GM12878 (cell line): ENCODE results near the gene FNDC8. TPM values are rescaled to one million over a fixed set of nuclear protein-coding genes. Genes with fewer than 3 reads are reported as not detected.
A peak's percentile ranks its signal among the peaks of the same experiment; 100 is the strongest.

ENCODE experiments used
- ATAC-seq: fragments of 200-7000 bp; cut with Tn5 transposase; 3 replicates; pipeline ENCODE4 v1.9.1; 2020; ENCODE audit warnings: mild to moderate bottlenecking, moderate library complexity
- BruUV-seq: library from RNA; stranded (reverse); fragments of 400-500 nt; replicated peaks from 2 replicates; lab custom pipeline; 2021; lab: Mats Ljungman, UMichigan
- CTCF ChIA-PET: fragments of 300-600 bp; sonication (Branson Sonifier 250); formaldehyde crosslinking; extraction: SDS; loops from one replicate; lab custom pipeline; 2021; ENCODE audit warnings: inconsistent platforms; lab: Yijun Ruan, JAX
- POLR2A ChIA-PET: fragments of 350-600 bp; formaldehyde crosslinking; extraction: SDS; loops from one replicate; lab custom pipeline; 2021; ENCODE audit warnings: inconsistent platforms; lab: Charles Lee
- RAD21 ChIA-PET: fragments of 300-600 bp; sonication (Branson Sonifier 250); formaldehyde crosslinking; loops from one replicate; lab custom pipeline; 2023; ENCODE audit warnings: antibody characterized with exemption; ENCODE audit not compliant: unreplicated experiment; lab: Charles Lee
- SMC1A ChIA-PET: fragments of 300-600 bp; sonication (Branson Sonifier 250); formaldehyde crosslinking; loops from one replicate; lab custom pipeline; 2023; ENCODE audit not compliant: unreplicated experiment, uncharacterized antibody; lab: Charles Lee
- DNase-seq: peaks from one replicate; pipeline ENCODE4 v3.0.0-alpha.2; 2011; ENCODE audit warnings: low read depth, low spot score
- FAIRE-seq: peaks from 3 replicates; lab custom pipeline; 2011; peaks lifted over from hg19 to GRCh38; lab: Jason Lieb, UNC
- H2AFZ ChIP-seq: 2 replicates; pipeline ENCODE4 v1.6.0; 2011; ENCODE audit warnings: low read depth, low read length, control low read depth; ENCODE audit not compliant: control insufficient read depth
- H3K27ac ChIP-seq: 2 replicates; pipeline ENCODE4 v1.5.1; 2011; ENCODE audit warnings: control low read depth; ENCODE audit not compliant: control insufficient read depth, insufficient read depth
- H3K27me3 ChIP-seq, 2 experiments: replicated peaks in 1 of 2; 2 replicates each; pipeline versions ENCODE4 v1.6.0 to v1.6.1; 2011; ENCODE audit warnings: low read length in 1 of 2; ENCODE audit not compliant: control insufficient read depth in 2 of 2, insufficient read depth in 2 of 2
- H3K36me3 ChIP-seq, 2 experiments: 2 replicates each; pipeline ENCODE4 v1.5.1; 2011; ENCODE audit warnings: low read length in 1 of 2; ENCODE audit not compliant: control insufficient read depth in 2 of 2, insufficient read depth in 2 of 2
- H3K4me1 ChIP-seq: 2 replicates; pipeline ENCODE4 v1.6.1; 2011; ENCODE audit warnings: mild to moderate bottlenecking, low read length, moderate library complexity, mixed read lengths; ENCODE audit not compliant: control insufficient read depth, insufficient read depth
- H3K4me2 ChIP-seq: 2 replicates; pipeline ENCODE4 v1.6.0; 2011; ENCODE audit warnings: control low read depth; ENCODE audit not compliant: control insufficient read depth, insufficient read depth
- H3K4me3 ChIP-seq: fragments of 200-600 bp; sonication (generic); 2 replicates; pipeline ENCODE4 v1.5.1; 2016
- H3K79me2 ChIP-seq: 2 replicates; pipeline ENCODE4 v1.6.0; 2011; ENCODE audit warnings: low read length; ENCODE audit not compliant: control insufficient read depth, insufficient read depth
- H3K9ac ChIP-seq: 2 replicates; pipeline ENCODE4 v1.8.0; 2011; ENCODE audit warnings: low read length, control low read depth, mixed read lengths; ENCODE audit not compliant: control insufficient read depth, insufficient read depth
- H3K9me3 ChIP-seq: replicated peaks from 3 replicates; pipeline ENCODE4 v1.5.1; 2011; ENCODE audit warnings: mild to moderate bottlenecking, low read length; ENCODE audit not compliant: control insufficient read depth, insufficient read depth
- H4K20me1 ChIP-seq: 2 replicates; pipeline ENCODE4 v1.6.0; 2011; ENCODE audit not compliant: control insufficient read depth, insufficient read depth
- BHLHE40 ChIP-seq, 2 experiments: fragments of 450-650 bp in 1 of 2; IDR thresholded peaks; 2 replicates each; pipeline ENCODE4 v1.6.1; 2011 to 2017; ENCODE audit warnings: low read depth in 2 of 2, borderline replicate concordance in 1 of 2, improper control_type of control experiment in 1 of 2, low read length in 1 of 2, mild to moderate bottlenecking in 1 of 2
- CUX1 ChIP-seq: IDR thresholded peaks from 2 replicates; pipeline ENCODE4 v1.6.1; 2012; ENCODE audit warnings: improper control_type of control experiment, low read depth, low read length; ENCODE audit not compliant: insufficient replicate concordance
- FOXM1 ChIP-seq: IDR thresholded peaks from 2 replicates; pipeline ENCODE4 v1.6.1; 2012; ENCODE audit warnings: low read depth, mild to moderate bottlenecking, inconsistent platforms, low read length, moderate library complexity
- HCFC1 ChIP-seq: fragments of 150-350 bp; IDR thresholded peaks from 2 replicates; pipeline ENCODE4 v1.6.1; 2014; ENCODE audit warnings: low read length
- HDAC6 ChIP-seq: fragments of 200-600 bp; sonication (generic); IDR thresholded peaks from one replicate; pipeline ENCODE4 v1.8.0; 2017; ENCODE audit warnings: antibody characterized with exemption; ENCODE audit not compliant: unreplicated experiment
- MEF2A ChIP-seq: IDR thresholded peaks from 2 replicates; pipeline ENCODE4 v1.6.1; 2011; ENCODE audit warnings: low read depth, mild to moderate bottlenecking, low read length, moderate library complexity; ENCODE audit not compliant: insufficient read depth
- NFYA ChIP-seq: IDR thresholded peaks from 2 replicates; pipeline ENCODE4 v1.6.1; 2011; ENCODE audit warnings: low read depth, mild to moderate bottlenecking, low read length, improper control_type of control experiment, borderline replicate concordance
- PAX8 ChIP-seq: fragments of 450-650 bp; IDR thresholded peaks from 2 replicates; pipeline ENCODE4 v1.6.1; 2017; ENCODE audit warnings: mild to moderate bottlenecking, moderate library complexity
- RAD51 ChIP-seq: fragments of 450-650 bp; IDR thresholded peaks from 2 replicates; pipeline ENCODE4 v1.6.1; 2016; ENCODE audit warnings: moderate library complexity, mild to moderate bottlenecking, inconsistent platforms
- RELB ChIP-seq: fragments of 450-650 bp; IDR thresholded peaks from 2 replicates; pipeline ENCODE4 v1.6.1; 2017; ENCODE audit warnings: low read depth, mild to moderate bottlenecking, moderate library complexity
- SMC3 ChIP-seq: IDR thresholded peaks from 2 replicates; pipeline ENCODE4 v1.6.1; 2011; ENCODE audit warnings: low read length, improper control_type of control experiment, borderline replicate concordance
- SUPT20H ChIP-seq: IDR thresholded peaks from 2 replicates; pipeline ENCODE4 v1.6.1; 2011; ENCODE audit warnings: low read depth, mild to moderate bottlenecking, low read length, moderate library complexity, borderline replicate concordance; ENCODE audit not compliant: control insufficient read depth
- WGBS: methylation state at CpG from one replicate; pipeline ENCODE4 v1.1.6; 2016; ENCODE audit warnings: low lambda C conversion rate; ENCODE audit not compliant: insufficient replicate concordance, insufficient coverage; ENCODE audit errors: missing lambda C conversion rate; 5-methylcytosine and 5-hydroxymethylcytosine counted together
- in situ Hi-C: fragments of 300-500 bp; cut with MboI; formaldehyde crosslinking; loops from 9 replicates; pipeline ENCODE4 v1.14.3; 2018; ENCODE audit warnings: mixed read lengths
- intact Hi-C: fragments of 100-400 bp; cut with micrococcal nuclease; formaldehyde crosslinking; loops from one replicate; pipeline ENCODE4 v1.14.2; 2022; ENCODE audit not compliant: unreplicated experiment
- polyA plus RNA-seq, 11 experiments: library from polyadenylated mRNA; depleted of rRNA in 4 of 11; unstranded in 6 of 11; stranded (reverse) in 5 of 11; fragments of >200 nt; fragmentation: Nextera tagmentation in 4 of 11; fragmentation: Illumina TruSeq in 1 of 11; extraction: Ambion mirVana in 4 of 11; extraction: Trizol in 1 of 11; gene quantifications; 1 replicate in 1 of 11; 2 replicates in 10 of 11; pipeline versions ENCODE4 v1.2.1 to v1.2.3, GENCODE V29; 2011 to 2016; ENCODE audit warnings: inconsistent platforms in 2 of 11, missing spikeins in 2 of 11, low read depth in 1 of 11
- total RNA-seq, 4 experiments: library from RNA; depleted of rRNA in 3 of 4; stranded (reverse); fragments of >200 nt in 3 of 4; fragmentation: Illumina TruSeq in 1 of 4; extraction: Trizol in 1 of 4; gene quantifications; 2 replicates each; pipeline versions ENCODE4 v1.2.1 to v1.2.3, GENCODE V29; 2013 to 2021
- TF ChIP-seq, protein P1 (sequence below): fragments of 150-350 bp; IDR thresholded peaks from 2 replicates; pipeline ENCODE4 v1.6.1; 2014; ENCODE audit warnings: mild to moderate bottlenecking, low read depth, low read length

Gene FNDC8
- total and polyA plus RNA-seq, 10 of the 15 experiments (the other 5 are each of a cell fraction or from before 2014, with no cell fraction given), result 0.06 to 0.15 (median 0.11) TPM; not detected in 7

DNA sequence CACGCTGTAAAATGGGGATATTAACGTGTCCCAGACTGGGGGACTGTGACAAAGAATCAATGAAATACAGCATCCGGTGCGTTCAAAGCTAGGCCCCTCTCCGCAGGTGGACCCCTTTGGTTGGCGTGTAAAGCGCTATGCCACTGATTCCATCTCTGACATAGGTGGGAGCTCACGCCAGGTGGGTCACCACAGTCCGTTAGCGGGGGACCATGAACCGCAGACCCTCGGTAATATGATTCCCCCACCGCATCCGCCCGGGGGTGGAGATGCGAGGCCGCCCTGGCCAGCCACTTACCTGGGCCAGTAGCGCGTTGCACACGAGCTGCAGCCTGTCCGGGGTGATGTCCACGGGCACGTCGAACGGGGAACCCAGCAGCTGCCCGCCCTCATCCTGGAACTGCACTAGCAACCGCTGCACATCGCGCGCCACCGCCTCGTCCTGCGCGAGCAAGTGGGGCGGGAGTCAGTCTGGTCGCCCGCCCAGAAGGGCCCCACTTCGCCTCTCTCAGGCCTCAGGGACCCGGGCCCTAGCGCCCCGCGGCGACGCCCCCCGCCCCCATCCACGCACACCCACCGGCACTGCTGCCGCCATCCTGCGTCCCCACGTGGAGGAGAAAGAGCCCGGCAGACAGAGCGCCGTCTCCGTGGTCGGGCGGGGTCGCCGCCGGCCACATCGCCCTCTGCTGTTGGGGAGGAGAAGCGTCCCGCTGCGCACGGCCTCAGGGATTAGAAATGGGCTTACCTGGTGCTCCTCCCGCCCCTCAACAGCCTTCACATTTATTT lies 20.5 kb downstream of the FNDC8 start, which contains the start of gene NLE1:
Gene NLE1, minus strand, starts transcription at position 623 of the 786 bp plus-strand sequence. Its CDS starts 28 bp downstream, at position 595.
- WGBS, result 1% methylated on average over 44 of the region's 65 CpGs
- H3K79me2 ChIP-seq, result peaks cover 24% of the 10 kb centered on the region
- H3K9ac ChIP-seq, result peak within 1 kb of the TSS; percentile 87
- no peaks in the 10 kb centered on the region for H3K9me3 ChIP-seq
- peak within 1 kb of the TSS; percentile 98 for H3K4me3 ChIP-seq
- peak within 1 kb of the TSS; percentile 83 for H3K4me2 ChIP-seq
- H3K27ac ChIP-seq, result peak within 1 kb of the TSS; percentile 86
- peak; percentile 95 for ATAC-seq
- peaks cover 8 to 9% of the 10 kb centered on the region in 2 experiments; a peak in 3 of 4 replicates for H3K36me3 ChIP-seq
- BruUV-seq, result TSS peak; percentile 80
- ChIA-PET CTCF (interaction anchor here (0.7 to 3.5 kb wide), 5 partner anchors 23 to 599 kb away, joined by 3 to 18 read pairs (median 3); partner anchors contain the start of gene RAD51D), RAD21 (interaction anchor here (1.1 to 1.2 kb wide), 2 partner anchors 113 to 606 kb away, joined by 3 read pairs; no protein-coding TSS in a partner anchor), SMC1A (interaction anchor here (0.6 to 1.8 kb wide), 3 partner anchors 26 to 696 kb away, joined by 3 to 5 read pairs (median 4); no protein-coding TSS in a partner anchor), POLR2A (no interaction called here)
- H3K4me1 ChIP-seq, result no peaks in the 10 kb centered on the region
- no peaks in the 10 kb centered on the region for H4K20me1 ChIP-seq
- DNase-seq, result peak; percentile 36
- no peak for FAIRE-seq
- intact Hi-C loops (loop anchor here (10.0 kb wide), 1 partner anchor 393 kb away; the partner anchor contains the start of gene SLFN12L), in situ Hi-C loops (no loop called here)
- peak within 1 kb of the TSS; percentile 86 for H2AFZ ChIP-seq
- H3K27me3 ChIP-seq, result no peaks in the 10 kb centered on the region
- TF ChIP-seq HCFC1 (peak; percentile 74), RAD51 (no peak), HDAC6 (no peak), SMC3 (peak; percentile 43; the same call in 1 of the 2 replicates), BHLHE40 (IDR thresholded peaks at IDR 0.05; ENCODE audit: borderline replicate concordance in 1 of 2, low read depth in 2 of 2, low read length in 1 of 2) (peak; percentile 67 to 81; a peak in 3 of 4 replicates), NFYA (no peak), MEF2A (0 out of 2 replicates have a peak, but pooled peaks have one; percentile 15), FOXM1 (no peak), SUPT20H (no peak), CUX1 (no peak), RELB (no peak; the same call in 1 of the 2 replicates), PAX8 (no peak)
- TF ChIP-seq, protein P1, sequence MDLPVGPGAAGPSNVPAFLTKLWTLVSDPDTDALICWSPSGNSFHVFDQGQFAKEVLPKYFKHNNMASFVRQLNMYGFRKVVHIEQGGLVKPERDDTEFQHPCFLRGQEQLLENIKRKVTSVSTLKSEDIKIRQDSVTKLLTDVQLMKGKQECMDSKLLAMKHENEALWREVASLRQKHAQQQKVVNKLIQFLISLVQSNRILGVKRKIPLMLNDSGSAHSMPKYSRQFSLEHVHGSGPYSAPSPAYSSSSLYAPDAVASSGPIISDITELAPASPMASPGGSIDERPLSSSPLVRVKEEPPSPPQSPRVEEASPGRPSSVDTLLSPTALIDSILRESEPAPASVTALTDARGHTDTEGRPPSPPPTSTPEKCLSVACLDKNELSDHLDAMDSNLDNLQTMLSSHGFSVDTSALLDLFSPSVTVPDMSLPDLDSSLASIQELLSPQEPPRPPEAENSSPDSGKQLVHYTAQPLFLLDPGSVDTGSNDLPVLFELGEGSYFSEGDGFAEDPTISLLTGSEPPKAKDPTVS, result no peak
